Left ventricle myocardium inferior (tissue), 1 donor: ENCODE data around the gene CHMP1B. TPM values are rescaled to one million over a fixed set of nuclear protein-coding genes. Genes with fewer than 3 reads are reported as not detected.
A peak's percentile ranks its signal among the peaks of the same experiment; 100 is the strongest.

Experiments used
- DNase-seq: peaks from one replicate; pipeline ENCODE4 v3.0.0-alpha.2; 2020
- H3K27ac ChIP-seq: fragments of 200-600 bp; replicated peaks from 2 replicates; pipeline ENCODE4 v1.8.0; 2021
- H3K27me3 ChIP-seq: fragments of 200-600 bp; 2 replicates; pipeline ENCODE4 v1.8.0; 2021; ENCODE audit warnings: low read depth
- H3K36me3 ChIP-seq: fragments of 200-600 bp; 2 replicates; pipeline ENCODE4 v1.8.0; 2021
- H3K4me1 ChIP-seq: fragments of 200-600 bp; 2 replicates; pipeline ENCODE4 v1.8.0; 2021
- H3K4me3 ChIP-seq: fragments of 200-600 bp; 2 replicates; pipeline ENCODE4 v1.8.0; 2021; ENCODE audit warnings: mild to moderate bottlenecking, moderate library complexity
- H3K9me3 ChIP-seq: fragments of 200-600 bp; replicated peaks from 2 replicates; pipeline ENCODE4 v1.8.0; 2021
- CTCF ChIP-seq: fragments of 200-600 bp; IDR thresholded peaks from 2 replicates; pipeline ENCODE4 v1.8.0; 2021; ENCODE audit warnings: antibody characterized with exemption, mild to moderate bottlenecking, borderline replicate concordance
- intact Hi-C: fragments of 100-400 bp; cut with micrococcal nuclease; formaldehyde crosslinking; loops from one replicate; pipeline ENCODE4 v1.11.0; 2022
- total RNA-seq: library from RNA; stranded (reverse); fragmentation: NEBNext Ultra II Directional; extraction: Animal tissue kit (Norgen Biotek cat#: 25700); gene quantifications from one replicate; pipeline ENCODE4 v1.2.1, GENCODE V29; 2021
- donor health status: DM: no; HTN: yes; CAD: no; lungs with severe emphysema.

CHMP1B gene
- total RNA-seq, 1 donor from 2014 or later: 30.4 TPM

DNA sequence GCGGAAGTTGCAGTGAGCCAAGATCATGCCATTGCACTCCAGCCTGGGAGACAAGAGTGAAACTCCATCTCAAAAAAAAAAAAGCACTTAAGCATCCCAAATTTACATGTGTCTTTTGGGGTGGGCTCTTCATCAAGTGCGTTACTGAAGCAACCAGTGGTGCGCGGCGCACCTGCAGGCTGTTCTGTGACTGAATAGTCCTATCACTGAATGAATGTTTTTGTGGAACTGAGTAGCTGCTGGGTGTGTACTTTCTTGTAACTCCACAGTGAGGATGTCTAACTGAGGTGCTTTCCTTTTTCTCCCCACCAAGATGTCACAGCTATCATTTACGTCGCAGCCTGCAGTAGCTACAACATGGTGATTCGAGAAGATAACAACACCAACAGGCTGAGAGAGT, 17.0 kb downstream of the CHMP1B start:
- Histone ChIP-seq H3K4me1 (no peaks in the 10 kb centered on the region), H3K9me3 (no peaks in the 10 kb centered on the region), H3K27ac (no peak overlapping the region), H3K36me3 (no peaks in the 10 kb centered on the region), H3K27me3 (no peaks in the 10 kb centered on the region), H3K4me3 (no peak overlapping the region)
- no peak for TF ChIP-seq CTCF
- DNase-seq: no peak
- intact Hi-C loops: no loop called here

DNA sequence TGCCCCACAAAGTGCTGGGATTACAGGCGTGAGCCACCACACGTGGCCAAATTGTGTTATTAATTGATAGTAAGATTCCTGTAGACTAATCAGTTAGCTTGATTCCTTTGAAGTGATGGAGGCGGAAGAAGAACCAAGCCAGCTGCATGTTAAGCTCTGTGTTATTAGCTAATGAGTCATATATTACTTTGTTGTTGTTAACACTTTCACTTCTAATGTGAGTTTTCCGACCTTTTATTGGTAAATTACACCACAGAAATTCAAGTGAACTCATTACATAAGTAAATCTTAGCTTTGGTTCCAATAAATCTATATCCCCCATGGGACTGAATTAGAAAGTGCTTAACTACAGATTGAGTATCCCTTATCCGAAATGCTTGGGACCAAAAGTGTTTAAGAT, 20.3 kb downstream of the CHMP1B start:
- Histone ChIP-seq H3K36me3 (no peaks in the 10 kb centered on the region), H3K27me3 (no peaks in the 10 kb centered on the region), H3K9me3 (peaks cover 5% of the 10 kb centered on the region), H3K4me3 (no peak overlapping the region), H3K27ac (no peak overlapping the region), H3K4me1 (no peaks in the 10 kb centered on the region)
- intact Hi-C loops: loop anchor here (10.0 kb wide), 1 partner anchor 137 kb away; no protein-coding TSS in a partner anchor
- no peak for DNase-seq
- no peak for TF ChIP-seq CTCF

GRCh38 chr18:11872479-11873136, 21.4 kb downstream of the CHMP1B start:
- peak; percentile 63 for TF ChIP-seq CTCF
- Histone ChIP-seq H3K4me3 (no peak overlapping the region), H3K27me3 (no peaks in the 10 kb centered on the region), H3K4me1 (no peaks in the 10 kb centered on the region), H3K27ac (peak overlapping the region; percentile 68), H3K9me3 (peaks cover 5% of the 10 kb centered on the region), H3K36me3 (no peaks in the 10 kb centered on the region)
- no peak for DNase-seq
- intact Hi-C loops: loop anchor here (10.0 kb wide), 1 partner anchor 138 kb away; no protein-coding TSS in a partner anchor

DNA sequence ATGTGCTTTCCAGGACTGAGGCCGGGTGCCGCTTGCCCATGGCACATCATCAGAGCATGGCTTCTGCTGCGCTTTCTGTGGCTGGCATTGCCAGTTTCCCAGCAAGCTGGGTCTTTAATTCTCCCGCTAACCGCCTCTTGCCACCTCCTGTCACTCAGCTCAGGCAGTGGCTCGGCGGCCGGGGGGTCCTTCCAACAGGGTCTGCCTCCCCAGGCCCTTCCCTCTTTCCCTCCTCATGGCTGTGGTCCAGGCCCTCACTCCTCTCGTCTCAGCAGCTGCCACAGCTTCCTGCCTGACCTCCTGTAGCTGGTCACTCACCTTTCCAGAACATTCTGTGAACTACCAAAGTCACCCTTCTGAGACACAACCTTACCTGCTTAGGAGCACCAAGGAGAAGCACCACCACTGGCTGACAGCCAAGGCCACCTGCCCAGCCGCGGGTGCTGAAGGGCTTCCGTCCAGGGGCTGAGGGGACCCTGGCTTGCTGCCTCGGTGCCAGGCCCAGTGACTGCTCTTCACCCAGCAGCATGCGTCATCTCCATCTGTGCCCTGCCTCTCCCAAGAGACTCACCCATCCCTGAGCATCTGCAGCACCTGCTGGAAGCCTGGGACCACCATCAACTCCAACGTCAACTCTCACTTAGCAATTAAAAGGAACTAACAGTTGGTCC, 22.6 kb downstream of the CHMP1B start:
- Histone ChIP-seq H3K4me1 (no peaks in the 10 kb centered on the region), H3K4me3 (no peak overlapping the region), H3K36me3 (no peaks in the 10 kb centered on the region), H3K9me3 (peaks cover 5% of the 10 kb centered on the region), H3K27ac (no peak overlapping the region), H3K27me3 (no peaks in the 10 kb centered on the region)
- intact Hi-C loops: loop anchor here (10.0 kb wide), 1 partner anchor 139 kb away; no protein-coding TSS in a partner anchor
- no peak for TF ChIP-seq CTCF
- no peak for DNase-seq

DNA sequence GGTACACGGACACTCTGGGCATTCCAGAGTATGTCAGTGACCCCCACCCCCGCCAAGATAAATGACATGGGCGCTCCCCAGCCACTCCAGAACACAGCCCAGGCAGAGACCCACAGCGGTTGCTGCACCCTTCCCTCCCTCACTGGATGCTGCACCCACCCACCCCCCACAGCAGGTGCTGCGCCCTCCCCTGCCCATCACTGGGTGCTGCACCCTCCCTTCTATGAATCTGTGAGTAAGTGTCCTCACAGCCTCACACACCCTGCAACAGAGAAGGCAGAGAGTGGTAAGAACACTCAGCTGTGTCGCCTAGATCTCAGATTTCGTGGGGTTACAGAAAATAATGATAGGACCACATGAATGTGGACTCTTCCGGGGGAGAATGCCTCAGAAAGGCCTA, 23.5 kb downstream of the CHMP1B start:
- intact Hi-C loops: loop anchor here (10.0 kb wide), 1 partner anchor 140 kb away; no protein-coding TSS in a partner anchor
- no peaks in the 10 kb centered on the region for H3K4me1 ChIP-seq
- TF ChIP-seq CTCF: no peak
- peaks cover 5% of the 10 kb centered on the region for H3K9me3 ChIP-seq
- no peaks in the 10 kb centered on the region for H3K27me3 ChIP-seq
- DNase-seq: no peak
- no peak overlapping the region for H3K27ac ChIP-seq
- H3K36me3 ChIP-seq: no peaks in the 10 kb centered on the region
- H3K4me3 ChIP-seq: no peak overlapping the region
